ENCODE data around the gene ACVRL1.

The ACVRL1 gene

DNA sequence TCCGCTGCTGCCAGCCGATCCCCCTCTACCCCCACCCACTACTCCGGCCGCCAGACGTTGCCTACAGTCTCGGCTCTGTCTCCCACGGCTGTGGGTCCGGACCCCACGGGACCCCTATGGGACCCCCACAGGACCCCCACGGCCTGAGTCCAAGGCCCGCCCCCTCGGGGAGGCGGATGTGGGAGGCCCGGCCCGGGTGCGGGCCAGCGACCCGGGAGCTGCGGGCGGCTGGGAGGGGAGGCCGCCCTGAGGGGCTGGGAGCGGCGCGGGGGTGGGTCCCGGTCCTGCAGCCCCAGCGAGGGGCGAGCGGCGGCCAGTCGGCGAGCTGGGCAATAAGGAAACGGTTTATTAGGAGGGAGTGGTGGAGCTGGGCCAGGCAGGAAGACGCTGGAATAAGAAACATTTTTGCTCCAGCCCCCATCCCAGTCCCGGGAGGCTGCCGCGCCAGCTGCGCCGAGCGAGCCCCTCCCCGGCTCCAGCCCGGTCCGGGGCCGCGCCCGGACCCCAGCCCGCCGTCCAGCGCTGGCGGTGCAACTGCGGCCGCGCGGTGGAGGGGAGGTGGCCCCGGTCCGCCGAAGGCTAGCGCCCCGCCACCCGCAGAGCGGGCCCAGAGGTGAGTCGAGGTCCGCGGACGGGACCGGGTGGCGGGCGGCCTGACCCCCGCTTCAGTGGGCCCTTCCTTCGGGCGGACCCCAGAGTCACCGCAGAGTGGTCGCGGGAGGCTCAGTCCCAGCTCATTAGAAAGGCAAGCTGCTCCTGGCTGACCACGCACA, at the start of gene ACVRL1:
Gene ACVRL1, plus strand, starts transcription at position 422 of the 773 bp plus-strand sequence. CDS start 4,971 bp downstream, outside the sequence.
- no peak for DNase-seq

DNA sequence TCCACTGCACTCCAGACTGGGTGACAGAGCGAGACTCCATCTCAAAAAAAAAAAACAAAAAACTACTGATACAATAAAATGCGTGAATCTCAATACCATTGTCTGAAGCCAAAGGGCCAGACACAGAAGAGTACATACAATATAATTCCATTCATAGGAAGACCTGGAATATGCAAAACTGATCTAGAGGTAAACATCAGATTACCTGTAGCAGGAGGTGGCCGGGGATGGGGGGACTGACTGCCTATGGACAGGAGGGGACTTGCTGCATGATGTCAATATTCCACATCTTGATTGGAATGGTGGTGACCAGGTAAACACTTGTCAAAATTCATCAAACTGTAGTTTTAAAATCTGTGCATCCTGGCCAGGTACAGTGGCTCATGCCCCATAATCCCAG, 46.3 kb upstream of the ACVRL1 start:
- no peak for DNase-seq

DNA sequence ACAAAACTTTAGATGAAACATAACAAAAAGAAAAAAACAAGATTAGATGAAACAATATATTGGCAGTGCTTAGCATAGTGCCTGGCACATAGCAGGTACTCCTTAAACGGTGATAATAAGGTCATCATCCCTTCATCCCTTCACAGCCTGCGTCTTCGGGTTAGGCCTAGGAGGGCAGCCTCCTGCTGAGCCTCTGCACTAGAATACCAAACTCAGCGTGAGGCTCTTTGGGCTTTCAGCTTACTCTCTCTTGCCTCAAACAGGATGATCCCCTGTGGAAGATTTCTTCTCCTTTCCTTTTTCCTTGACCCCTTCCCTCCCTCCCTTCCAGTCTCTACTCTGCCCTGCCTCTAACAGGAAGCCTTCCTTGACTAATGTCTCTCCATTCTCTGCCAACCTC, 44.4 kb upstream of the ACVRL1 start:
- DNase-seq: no peak

DNA sequence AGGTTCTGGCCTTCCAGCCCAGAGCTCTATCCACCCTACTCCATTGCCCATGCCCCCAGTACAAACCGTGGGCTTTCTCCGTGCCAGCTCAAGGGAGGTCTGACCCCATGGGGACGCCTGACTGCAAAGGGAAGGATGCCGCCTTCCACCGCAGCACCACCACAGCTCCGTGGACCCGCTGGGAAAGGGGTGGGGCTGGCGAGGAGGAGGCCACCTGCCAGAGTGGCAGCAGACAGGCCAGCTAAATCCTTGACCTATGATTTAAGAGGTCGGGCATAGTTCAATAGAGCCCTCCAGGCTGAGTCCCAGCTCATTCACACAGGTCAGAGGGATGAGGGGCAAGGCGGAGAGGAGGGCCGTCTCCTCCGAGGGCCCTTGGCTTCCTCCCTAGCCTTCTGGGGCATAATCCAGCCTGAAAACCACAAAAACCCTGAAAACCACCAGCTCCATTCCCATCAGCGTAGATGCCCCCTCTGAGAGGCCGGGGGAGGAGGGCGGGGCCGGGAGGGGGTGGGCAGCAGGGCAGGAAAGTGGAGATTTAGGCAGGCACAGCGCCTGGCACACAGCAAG, 43.9 kb upstream of the ACVRL1 start:
- DNase-seq: no peak

DNA sequence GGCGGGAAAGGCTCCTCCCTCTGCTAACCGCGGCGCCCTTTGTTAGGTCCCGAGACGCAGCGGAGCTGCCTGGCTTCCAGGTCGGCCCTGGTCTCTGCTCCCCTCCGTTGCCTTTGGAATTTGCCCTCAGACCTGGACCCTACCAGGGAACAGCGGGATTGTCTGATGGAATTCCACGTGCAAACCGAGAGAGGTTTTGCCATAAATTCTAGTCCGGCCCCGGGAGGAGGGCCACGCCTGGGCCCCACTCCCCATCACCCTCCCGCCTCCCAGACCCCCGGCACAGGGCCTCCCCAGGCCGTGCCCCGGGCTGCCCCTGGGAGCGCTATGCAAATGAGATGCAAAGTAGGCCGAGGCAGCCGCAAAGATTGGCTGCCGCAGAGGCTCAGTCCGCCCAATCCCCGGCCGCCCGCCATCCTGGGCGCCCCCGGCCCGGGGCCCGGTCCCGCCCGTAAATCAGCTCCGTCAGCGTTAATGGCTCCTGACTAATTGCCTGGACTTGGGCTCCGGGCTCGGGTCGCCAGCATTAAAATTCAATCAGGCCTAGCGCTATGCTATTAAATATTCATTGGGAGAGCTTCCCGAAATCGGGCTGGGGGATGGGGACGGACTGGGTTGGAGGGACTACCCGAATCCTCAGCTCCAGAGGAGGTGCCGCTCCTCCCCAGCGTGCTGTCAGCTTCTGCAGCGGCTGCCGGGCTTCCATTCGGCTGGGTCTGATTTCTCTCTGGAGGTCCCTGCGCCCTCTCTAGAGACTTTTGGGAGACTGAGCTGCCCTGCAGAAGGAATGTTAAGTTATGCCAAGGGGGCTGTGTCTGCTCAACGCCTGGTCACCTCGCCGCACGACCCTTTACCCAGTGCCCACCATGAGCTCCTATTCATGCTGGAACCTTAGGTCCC, 43.1 kb upstream of the ACVRL1 start:
- peak in 1 of 4 experiments; percentile 9 for DNase-seq

DNA sequence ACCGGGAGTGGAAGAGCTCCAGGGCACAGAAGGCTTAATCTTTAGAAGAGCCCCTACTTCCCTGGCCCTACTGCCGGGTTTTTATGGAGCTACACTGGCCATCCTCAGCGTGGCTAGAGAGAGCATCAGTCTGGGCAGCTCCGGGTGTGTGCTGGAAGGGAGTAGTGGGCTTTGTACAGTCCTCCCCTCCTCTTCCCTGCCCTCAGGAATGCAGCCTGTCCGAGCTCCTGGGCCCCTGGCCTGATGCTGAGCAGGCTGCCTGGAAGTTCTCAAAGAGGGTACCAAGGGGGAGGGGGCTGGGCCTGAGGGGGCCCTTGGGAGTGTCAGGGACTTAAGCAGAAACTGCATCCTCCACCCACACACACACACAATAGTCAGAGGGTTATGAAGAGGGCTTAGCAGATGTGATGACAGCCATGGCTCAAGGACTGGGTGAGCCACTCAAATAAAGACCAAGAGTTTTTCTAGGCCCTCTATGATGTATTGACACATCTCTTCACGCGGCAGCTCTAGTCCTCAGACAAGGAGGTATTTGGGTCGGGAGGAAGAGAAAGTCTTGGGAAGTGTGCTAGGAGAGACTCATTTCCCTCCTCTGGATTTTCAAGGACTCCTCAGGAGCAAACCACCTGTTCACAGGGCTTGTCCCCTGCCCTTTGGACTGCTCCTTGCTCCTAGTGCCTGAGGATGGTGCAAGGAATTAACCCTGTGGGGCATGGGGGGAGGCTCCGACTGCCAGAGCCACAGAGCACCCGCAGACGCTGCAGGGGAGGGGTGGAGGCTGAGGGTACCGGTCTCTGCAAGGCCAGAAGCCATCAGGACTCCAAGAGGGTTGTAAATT, 42.3 kb upstream of the ACVRL1 start:
- DNase-seq: no peak

DNA sequence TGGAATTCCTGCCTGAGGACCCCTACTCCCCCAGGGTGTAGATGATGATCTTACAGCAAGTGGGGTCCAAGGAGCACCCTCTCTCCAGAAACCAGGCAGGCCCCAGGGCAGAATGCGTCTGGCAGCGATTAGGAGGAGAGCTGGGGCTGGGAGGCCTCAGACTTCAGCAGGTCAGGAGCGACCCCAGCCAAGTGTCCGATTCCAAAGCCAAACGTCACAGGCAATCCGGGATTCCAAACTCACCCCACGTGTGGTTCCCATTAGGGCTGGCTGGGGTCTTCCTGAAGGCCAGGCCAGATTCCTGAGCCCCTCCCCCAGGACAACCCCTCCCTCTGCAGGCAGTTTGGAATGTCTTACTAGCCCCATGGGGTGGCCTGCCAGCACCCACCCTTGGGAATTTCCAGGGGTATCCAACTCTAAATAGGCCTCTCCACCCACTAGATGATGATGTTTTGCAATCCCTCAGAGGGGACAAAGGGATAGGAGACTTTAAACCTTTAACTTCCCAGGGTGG, 41.5 kb upstream of the ACVRL1 start:
- no peak for DNase-seq

DNA sequence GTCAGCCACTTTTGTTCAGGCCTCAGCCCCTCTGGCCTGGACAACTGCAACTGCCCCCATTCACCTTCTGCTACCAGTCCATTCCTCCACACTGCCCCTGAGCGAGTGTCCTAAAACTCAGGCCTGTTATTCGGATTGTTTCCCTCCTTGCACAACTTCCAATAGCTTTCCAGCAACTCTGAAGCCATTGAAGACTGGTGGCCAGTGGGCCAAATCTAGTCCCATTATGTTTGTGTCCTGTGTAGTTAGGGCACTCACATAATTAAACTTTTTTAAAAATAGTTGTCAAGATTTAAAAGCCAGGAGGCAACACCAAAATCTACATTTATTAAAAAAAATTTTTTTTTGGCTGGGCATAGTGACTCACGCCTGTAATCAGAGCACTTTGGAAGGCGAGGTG, 41.0 kb upstream of the ACVRL1 start:
- DNase-seq: no peak

DNA sequence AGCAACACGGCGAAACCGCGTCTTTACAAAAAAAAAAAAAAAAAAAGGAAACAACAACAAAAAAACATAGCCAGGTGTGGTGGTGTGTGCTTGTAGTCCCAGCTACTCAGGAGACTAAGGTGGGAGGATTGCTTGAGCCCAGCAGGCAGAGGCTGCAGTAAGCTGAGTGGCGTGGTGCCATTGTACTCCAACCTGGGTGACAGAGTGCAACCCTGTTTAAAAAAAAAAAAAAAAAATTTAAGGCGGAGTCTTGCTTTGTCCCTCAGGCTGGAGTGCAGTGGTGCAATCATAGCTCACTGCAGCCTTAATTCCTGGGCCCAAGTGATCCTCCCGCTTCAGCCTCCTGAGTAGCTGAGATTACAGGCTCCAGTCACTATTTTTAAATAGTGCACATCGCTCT, 40.5 kb upstream of the ACVRL1 start:
- no peak for DNase-seq

DNA sequence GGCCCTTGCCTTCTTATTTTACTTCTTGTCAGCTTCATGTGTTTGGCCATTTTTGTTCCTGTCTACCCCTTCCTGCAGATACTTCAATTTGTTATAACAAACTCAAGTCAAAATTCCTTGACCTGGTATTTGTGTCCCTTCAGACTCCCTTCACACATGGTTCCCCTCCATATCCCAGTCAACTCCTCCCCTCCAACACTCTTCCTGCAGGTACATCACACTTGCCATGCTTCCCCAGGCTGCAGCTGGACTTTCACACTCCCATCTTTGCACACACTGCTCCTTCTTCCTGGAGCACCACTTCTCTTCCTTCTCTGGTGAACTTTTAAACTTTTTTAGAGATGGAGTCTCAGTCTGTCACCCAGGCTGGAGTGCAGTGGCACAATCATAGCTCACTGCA, 39.9 kb upstream of the ACVRL1 start:
- DNase-seq: no peak

DNA sequence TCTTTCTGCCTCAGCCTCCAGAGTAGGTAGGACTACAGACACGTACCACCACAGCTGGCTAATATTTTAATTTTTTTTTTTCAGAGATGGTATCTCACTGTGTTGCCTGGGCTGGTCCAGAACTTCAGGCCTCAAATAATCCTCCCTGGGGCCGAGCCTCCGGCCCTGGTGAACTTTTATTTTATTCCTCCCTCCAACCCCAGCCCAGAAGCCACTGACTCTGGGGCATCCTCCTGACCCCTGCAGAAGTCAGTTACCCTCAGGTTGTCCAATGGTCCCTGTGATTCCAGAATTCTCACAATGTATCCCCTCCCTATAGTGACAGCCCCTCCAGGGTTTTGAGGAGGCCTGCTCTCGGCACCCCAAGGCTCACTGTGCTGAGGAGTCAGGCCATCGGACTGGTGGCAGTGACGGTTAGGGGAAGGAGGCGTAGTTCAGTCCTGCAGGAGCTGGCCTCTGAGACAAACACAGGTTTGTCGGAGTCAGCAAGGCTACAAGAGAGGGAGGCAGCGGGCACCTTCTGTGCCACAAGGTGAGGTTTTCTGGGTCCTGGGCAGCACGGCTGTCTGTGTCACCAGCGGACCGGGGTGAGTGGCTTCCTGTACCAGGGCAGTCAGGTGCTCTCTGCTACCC, 39.4 kb upstream of the ACVRL1 start:
- no peak for DNase-seq

DNA sequence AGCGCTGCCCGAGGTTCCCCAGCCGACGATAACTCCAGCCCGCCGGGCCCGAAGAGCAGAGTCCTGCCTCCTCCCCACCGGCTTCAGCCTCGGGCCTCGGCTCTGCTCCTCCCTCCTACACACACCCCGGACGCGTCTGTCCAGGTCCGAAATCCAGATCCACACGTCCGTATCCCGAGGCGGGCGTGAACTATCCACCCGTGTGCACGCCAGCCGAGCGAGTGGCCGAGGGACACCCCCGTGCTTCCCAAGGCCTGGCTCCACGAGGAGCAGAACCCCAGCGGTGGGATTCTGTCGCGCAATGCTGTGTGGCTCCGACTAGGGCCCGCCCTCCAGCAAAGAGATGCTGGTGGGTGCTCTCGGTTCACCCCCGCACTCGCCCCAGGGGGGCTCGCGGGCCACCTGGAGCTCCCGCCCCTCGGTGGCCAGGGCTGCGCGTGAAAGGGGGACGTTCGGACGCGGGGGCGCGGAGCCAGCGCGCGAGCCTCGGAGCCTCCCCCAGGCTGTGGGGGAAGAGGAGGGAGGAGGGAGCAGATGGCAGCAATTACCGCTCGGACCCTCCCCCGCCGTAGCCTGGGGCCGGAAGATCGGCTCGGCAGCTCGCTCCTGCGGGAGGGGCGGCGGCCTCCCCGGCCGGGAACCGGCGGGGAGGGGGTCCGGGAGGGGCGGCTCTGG, 38.3 kb upstream of the ACVRL1 start:
- no peak for DNase-seq

DNA sequence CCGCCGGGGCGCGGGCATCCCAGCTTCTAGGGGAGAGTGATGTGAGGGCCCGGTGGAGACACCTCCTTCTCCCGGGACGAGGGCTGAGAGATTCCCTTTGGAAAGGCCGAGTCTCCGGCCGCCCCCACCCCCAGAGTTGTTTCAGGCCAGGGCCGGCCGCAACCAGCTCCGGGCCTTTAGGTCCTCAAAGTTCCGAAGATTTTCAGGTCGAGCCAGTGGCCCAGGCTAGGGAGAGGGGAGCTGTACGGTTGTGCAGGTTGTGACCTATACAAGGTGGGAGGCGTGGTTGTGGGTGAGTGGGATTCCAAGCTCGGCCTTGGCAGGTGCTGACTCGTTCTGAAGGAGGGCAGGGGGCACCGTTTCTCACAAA, 37.8 kb upstream of the ACVRL1 start:
- DNase-seq: no peak

DNA sequence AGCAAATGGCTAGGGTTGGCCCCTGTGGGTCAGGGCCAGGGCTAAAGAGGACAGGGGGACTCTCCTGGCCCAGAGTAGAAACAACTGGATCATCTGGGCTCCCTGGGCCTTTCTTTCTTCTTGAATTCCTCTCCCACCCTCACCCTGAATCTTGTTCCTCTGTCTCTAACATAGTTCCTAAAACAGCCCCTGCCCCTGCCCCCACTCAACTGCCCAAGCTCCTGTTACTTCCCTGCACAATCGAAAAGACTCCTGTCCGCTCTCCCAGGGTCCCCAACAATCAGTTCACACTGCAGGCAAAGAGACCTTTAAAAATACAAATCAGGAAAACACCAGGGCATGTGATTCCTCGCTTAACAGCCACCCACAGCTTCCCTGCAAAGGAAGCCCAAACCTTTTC, 37.4 kb upstream of the ACVRL1 start:
- DNase-seq: no peak

DNA sequence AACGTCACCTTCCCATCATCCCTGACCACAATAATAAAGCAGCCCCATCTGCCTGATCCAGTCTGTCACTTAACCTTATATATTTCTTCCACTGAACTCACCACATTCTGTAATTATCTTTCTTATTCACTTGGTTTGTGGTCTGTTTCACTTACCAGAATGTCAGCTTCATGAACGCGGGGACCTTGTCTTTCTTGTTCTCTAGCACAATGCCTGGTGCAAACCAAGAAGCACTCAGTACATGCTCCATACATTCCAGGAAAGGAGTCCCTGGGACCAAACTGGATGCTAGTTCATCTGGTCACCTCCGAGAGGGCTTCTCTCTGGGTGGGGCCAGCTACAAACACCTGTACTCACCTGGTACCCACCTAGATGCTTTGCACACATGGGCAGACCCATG, 36.8 kb upstream of the ACVRL1 start:
- no peak for DNase-seq

DNA sequence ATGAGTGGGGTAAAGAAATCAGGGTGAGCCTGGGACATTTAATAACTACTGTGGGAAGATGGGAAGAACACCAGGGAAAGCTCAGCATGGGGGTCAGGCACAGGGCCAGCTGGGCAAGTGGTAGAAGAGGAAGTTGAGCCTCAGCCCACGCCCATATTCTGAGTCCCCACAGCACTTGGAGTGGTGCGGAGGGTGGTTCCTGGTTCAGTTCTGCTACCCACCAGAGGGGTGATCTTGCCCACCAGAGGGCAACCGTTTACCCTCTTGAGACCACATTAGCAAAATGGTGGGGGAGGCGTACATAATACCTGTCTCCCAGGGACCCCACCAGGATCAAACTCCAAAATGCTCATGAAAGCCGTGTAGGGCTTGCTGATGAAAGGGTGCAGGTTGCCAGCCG, 36.2 kb upstream of the ACVRL1 start:
- no peak for DNase-seq

DNA sequence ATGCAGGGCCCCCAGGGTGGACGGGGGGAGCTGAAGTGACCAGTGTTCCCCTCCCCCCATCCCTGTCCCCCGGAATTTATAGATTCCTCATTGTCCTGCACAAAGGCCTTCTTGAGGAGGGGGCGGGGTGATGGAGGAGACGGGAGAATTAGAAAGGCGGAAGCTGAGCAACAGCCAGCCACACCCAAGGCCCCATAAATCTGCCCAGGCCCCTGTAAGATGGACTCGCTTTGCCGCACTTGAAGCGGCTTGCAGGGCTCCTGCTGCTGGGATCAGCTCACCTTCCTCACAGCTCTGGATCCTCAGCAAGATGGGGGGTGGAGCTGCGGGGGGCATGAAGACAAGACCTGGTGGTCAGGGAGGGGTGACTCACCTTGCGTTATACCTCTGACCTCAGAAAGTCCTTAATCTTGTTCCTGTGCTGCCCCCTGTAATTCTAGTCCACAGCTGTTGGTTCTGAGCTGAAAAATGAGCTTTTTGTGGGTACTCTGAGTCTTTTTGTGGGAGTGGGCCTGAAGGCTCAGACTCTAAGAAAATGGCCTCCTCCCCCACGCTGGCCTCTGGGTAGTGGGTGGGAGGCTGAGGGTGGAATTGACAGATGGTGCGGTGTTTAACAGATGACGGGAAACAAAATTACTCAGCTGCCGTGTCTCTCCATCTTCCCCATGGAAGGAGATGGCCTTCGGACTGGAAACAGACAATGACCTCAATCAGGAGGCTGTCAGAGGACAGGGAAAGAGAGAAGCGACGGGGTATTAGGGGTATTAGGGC, 35.2 kb upstream of the ACVRL1 start:
- no peak for DNase-seq

DNA sequence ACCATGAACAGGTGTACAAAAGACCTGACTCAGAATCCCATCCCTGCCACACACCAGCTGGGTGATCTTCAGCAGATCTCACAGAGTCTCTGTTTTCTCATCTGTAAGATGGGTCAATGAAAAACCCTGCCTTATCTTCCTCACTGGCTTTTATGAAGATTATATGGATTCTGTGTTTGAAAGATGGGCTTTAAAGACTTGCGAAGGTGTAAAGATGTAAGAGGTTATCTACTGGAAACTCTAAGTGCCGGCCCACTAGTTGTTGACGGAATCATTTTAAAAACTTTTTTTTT, 34.7 kb upstream of the ACVRL1 start:
- DNase-seq: no peak

DNA sequence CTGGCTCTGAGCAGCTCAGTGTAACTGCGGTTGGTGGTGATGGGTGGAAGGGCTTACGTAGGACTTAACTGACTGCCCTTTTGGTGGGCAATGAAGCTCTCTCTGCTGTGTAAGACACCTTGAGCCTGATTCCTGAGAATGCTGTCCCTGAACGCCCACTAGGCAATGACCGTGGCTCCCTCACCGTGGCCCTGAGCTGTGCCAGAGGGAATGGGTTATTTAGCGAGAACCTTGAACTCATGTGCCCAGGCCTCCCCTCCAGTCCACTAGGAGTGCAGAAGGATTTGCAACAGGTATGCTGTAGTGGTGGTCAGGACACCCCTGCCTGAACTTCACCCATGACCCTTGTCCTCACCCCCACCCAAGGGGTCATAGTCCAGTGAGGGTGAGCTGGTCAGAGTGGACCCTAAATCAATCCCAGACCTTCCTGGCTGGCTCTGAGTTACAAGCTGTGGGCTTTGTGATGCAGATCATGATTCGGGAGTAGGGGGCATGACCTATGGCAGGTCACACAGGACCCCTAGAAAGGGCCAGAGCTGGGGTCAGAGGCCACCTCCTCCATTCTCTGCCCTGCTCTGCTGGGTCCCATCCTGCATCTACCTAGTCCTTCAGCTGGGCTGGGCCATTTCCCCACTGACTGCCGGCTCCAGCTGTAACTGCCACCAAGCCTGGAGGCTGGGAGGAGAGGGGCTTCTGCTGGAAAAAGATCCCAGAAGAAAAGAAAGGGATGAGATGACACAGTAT, 33.9 kb upstream of the ACVRL1 start:
- no peak for DNase-seq

DNA sequence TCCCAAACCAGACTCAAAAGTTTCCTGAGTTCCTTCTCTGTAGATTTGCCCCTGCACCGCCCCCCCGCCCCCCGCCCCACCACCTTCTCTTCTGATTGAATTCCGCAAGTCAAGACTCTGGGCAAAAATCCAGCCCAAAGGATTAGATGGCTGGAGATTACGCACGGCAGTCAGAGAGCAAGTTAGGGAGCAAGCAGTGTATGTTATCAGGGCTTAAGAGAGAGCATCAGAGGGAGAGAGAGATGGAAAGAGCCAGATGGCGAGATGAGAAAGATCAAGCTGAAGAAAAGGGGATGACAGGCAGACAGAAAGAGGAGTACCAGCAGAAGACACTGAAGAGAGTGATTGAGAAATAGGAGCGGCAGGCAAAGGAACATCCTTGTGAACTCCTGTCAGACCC, 33.3 kb upstream of the ACVRL1 start:
- DNase-seq: no peak
